ENCODE results near the gene TOB2. TPM values are rescaled to one million over a fixed set of nuclear protein-coding genes. Genes with fewer than 3 reads are reported as not detected.

The TOB2 gene
- total and polyA plus RNA-seq, 9 of the 15 experiments (the other 6 are each of a cell fraction or from before 2014, with no cell fraction given): 3.3 to 20.5 (median 7.3) TPM

DNA sequence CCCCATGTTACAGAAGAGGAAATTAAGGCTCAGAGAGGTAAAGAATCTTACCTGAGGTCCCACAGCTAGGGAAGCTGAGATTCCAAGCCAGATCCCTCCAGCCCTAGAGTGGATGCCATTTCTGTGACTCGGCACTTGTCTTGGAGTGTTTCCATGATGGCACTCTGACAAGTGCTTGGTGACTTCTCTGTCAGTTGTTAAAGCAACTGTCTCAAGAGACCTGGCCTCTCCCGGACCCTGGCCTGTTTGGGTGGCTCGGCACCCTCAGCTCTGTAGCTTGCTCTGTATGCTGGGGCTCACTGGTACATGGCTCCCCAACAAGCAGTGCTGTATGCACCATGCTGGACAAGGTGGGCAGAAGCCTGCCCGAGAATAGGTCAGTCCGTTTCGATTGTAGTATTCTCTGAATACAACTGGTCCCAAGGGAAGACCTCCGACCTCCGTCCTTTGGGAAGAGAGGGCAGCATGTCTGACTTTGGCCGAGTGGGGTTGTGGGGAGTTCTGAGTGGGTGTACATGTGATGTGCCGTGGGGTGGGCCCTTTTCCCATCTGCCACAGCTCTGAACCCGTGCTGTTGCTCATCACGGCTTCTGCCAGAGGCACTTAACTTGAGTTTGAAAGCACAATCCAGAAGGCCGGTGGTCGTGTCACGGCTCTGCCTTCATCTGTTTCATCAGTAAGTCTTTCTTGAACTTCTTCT is 34.7 kb upstream of the TOB2 start:
- H3K79me2 ChIP-seq (ENCODE audit: control insufficient read depth, insufficient read depth, low read length): peaks cover 92% of the 10 kb centered on the region

More for the DNA sequence above, 34.7 kb upstream of the TOB2 start:
- H3K4me3 ChIP-seq: no peak overlapping the region
- H3K36me3 ChIP-seq (ENCODE audit: control insufficient read depth, insufficient read depth, low read length): peaks cover 52% of the 10 kb centered on the region; the same call in 2 of the 3 replicates
- no peak for DNase-seq (ENCODE audit: extremely low read depth in 1 of 4, low spot score in 3 of 4)
- H3K9me1 ChIP-seq (ENCODE audit: control insufficient read depth, insufficient read depth, low read length): peaks cover 4% of the 10 kb centered on the region
- H3K9me3 ChIP-seq (replicated peaks; ENCODE audit: control insufficient read depth, insufficient read depth, low read depth, low read length): no peaks in the 10 kb centered on the region
- H3K4me2 ChIP-seq (ENCODE audit: insufficient read depth, low read length): no peak overlapping the region
- POLR2A ChIA-PET: interaction anchor here (0.6 to 3.2 kb wide), 5 partner anchors 8 to 233 kb away, joined by 3 to 18 read pairs (median 3); partner anchors contain the start of genes ACO2 and PHF5A
- intact Hi-C loops (cut with micrococcal nuclease): no loop called here
- no peak for FAIRE-seq
- H3K9ac ChIP-seq (ENCODE audit: insufficient read depth in 1 of 2, low read depth in 2 of 2, low read length in 2 of 2): no peak overlapping the region
- in situ Hi-C loops (cut with MboI): no loop called here
- peaks cover 38% of the 10 kb centered on the region for H4K20me1 ChIP-seq (replicated peaks; ENCODE audit: control insufficient read depth, insufficient read depth, low read length)
- TSS peak; percentile 16 for BruUV-seq (replicated peaks)
- no peak overlapping the region for H3K27ac ChIP-seq (ENCODE audit: extremely low read depth, low read depth, low read length)
- TF ChIP-seq, protein P1, sequence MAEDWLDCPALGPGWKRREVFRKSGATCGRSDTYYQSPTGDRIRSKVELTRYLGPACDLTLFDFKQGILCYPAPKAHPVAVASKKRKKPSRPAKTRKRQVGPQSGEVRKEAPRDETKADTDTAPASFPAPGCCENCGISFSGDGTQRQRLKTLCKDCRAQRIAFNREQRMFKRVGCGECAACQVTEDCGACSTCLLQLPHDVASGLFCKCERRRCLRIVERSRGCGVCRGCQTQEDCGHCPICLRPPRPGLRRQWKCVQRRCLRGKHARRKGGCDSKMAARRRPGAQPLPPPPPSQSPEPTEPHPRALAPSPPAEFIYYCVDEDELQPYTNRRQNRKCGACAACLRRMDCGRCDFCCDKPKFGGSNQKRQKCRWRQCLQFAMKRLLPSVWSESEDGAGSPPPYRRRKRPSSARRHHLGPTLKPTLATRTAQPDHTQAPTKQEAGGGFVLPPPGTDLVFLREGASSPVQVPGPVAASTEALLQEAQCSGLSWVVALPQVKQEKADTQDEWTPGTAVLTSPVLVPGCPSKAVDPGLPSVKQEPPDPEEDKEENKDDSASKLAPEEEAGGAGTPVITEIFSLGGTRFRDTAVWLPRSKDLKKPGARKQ (CRISPR knock-in tag; IDR thresholded peaks at IDR 0.05): no peak
- no peak for TF ChIP-seq CBFB (CRISPR knock-in tag; IDR thresholded peaks at IDR 0.05)
- H2AFZ ChIP-seq (ENCODE audit: low read depth, low read length): no peak overlapping the region
- no peaks in the 10 kb centered on the region for H3K27me3 ChIP-seq (ENCODE audit: control insufficient read depth in 2 of 2, insufficient read depth in 2 of 2, low read length in 2 of 2)
- 76% methylated on average over 15 of the region's 15 CpGs for WGBS (ENCODE audit: insufficient coverage, low coverage, missing lambda C conversion rate)
- no peak for ATAC-seq
- H3K4me1 ChIP-seq (replicated peaks in 1 of 2; ENCODE audit: control insufficient read depth in 2 of 2, insufficient read depth in 2 of 2, low read length in 2 of 2): peaks cover 6% of the 10 kb centered on the region in 2 experiments; a peak in 4 of 5 replicates
- CTCF ChIA-PET (ENCODE audit: low intra/inter-chr PET ratio): no interaction called here

Measured in K562 (cell line).